IPS-20b (cell line): ENCODE measurements around the gene AHNAK2.
"Not testable (repeated sequence)": the region's sequence is repeated elsewhere in the genome, so short reads cannot be mapped to it uniquely, and the experiment has no call there.

Source experiments
- H3K27ac ChIP-seq: one replicate; pipeline ENCODE4 v1.5.1; 2013; ENCODE audit warnings: low read length
- H3K27me3 ChIP-seq: 2 replicates; pipeline ENCODE4 v1.6.1; 2013; ENCODE audit warnings: mild to moderate bottlenecking, low read length, inconsistent platforms; ENCODE audit not compliant: insufficient read depth
- H3K36me3 ChIP-seq: 2 replicates; pipeline ENCODE4 v1.6.1; 2013; ENCODE audit warnings: low read depth, mild to moderate bottlenecking, inconsistent platforms, low read length, moderate library complexity; ENCODE audit not compliant: insufficient read depth
- H3K4me1 ChIP-seq: 2 replicates; pipeline ENCODE4 v1.6.1; 2013; ENCODE audit warnings: mild to moderate bottlenecking, control low read depth, inconsistent platforms, low read length, moderate library complexity; ENCODE audit not compliant: insufficient read depth
- H3K4me3 ChIP-seq: 2 replicates; pipeline ENCODE4 v1.5.1; 2013; ENCODE audit warnings: mild to moderate bottlenecking, low read length, inconsistent platforms
- H3K9ac ChIP-seq: 2 replicates; pipeline ENCODE4 v1.6.1; 2013; ENCODE audit warnings: low read depth, mild to moderate bottlenecking, inconsistent platforms, low read length, moderate library complexity
- H3K9me3 ChIP-seq: 2 replicates; pipeline ENCODE4 v1.6.1; 2013; ENCODE audit warnings: mild to moderate bottlenecking, low read depth, low read length, inconsistent platforms; ENCODE audit not compliant: insufficient read depth

The AHNAK2 gene

DNA sequence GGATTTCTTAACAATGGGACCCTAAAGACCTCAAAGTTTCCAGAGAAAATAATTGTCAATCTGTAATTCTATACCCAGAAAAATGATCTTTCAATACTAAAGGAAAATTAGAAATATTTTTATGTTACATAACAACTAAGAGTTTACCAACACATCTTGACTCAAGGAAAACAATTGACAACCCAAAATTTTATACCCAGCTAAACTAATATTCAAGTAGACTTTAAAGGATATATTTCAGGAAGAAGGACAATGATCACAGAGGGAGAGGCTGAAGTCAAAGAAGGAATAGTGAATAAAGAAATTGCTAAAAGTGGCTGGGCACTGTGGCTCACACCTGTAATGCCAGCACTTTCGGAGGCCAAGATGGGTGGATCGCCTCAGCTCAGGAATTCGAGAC lies 66.1 kb downstream of the AHNAK2 start:
- H3K9me3 ChIP-seq, result peaks cover 12% of the 10 kb centered on the region
- no peak overlapping the region for H3K4me3 ChIP-seq
- peaks cover 15% of the 10 kb centered on the region for H3K27me3 ChIP-seq
- no peaks in the 10 kb centered on the region for H3K4me1 ChIP-seq
- H3K27ac ChIP-seq, result no peak overlapping the region
- H3K9ac ChIP-seq, result no peak overlapping the region
- H3K36me3 ChIP-seq, result no peaks in the 10 kb centered on the region

DNA sequence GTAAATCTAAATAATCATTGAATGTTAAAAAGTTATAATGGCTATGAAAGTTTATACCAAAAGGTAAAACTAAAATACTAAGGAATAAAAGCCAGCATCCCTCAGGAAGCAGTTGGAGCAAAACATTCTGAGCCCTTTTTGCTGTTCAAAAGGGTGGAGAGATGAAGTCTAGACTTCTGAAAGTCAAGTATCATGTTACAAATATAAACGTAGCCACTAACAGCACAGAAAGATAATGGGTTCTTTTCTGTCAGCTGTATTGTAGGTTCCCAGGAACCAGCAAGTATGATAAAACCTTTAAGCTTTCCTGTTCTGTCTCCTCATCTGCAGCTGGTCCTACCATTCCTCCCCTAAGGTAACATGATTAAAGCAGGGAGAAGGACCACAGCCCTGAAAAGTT lies 69.9 kb downstream of the AHNAK2 start:
- H3K9me3 ChIP-seq, result peaks cover 13% of the 10 kb centered on the region
- no peak overlapping the region for H3K9ac ChIP-seq
- no peaks in the 10 kb centered on the region for H3K4me1 ChIP-seq
- H3K36me3 ChIP-seq, result no peaks in the 10 kb centered on the region
- no peak overlapping the region for H3K27ac ChIP-seq
- H3K4me3 ChIP-seq, result no peak overlapping the region
- peaks cover 51% of the 10 kb centered on the region for H3K27me3 ChIP-seq

DNA sequence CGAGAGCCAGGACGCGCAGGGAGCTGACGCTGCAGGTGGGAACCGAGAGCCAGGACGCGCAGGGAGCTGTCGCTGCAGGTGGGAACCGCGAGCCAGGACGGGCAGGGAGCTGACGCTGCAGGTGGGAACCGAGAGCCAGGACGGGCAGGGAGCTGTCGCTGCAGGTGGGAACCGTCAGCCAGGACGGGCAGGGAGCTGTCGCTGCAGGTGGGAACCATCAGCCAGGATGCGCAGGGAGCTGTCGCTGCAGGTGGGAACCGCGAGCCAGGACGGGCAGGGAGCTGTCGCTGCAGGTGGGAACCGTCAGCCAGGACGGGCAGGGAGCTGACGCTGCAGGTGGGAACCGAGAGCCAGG lies 72.6 kb downstream of the AHNAK2 start:
- H3K27ac ChIP-seq, H3K9me3 ChIP-seq, H3K4me3 ChIP-seq, H3K36me3 ChIP-seq, H3K4me1 ChIP-seq, H3K9ac ChIP-seq: not testable (repeated sequence)
- H3K27me3 ChIP-seq, result peaks cover 54% of the 10 kb centered on the region

DNA sequence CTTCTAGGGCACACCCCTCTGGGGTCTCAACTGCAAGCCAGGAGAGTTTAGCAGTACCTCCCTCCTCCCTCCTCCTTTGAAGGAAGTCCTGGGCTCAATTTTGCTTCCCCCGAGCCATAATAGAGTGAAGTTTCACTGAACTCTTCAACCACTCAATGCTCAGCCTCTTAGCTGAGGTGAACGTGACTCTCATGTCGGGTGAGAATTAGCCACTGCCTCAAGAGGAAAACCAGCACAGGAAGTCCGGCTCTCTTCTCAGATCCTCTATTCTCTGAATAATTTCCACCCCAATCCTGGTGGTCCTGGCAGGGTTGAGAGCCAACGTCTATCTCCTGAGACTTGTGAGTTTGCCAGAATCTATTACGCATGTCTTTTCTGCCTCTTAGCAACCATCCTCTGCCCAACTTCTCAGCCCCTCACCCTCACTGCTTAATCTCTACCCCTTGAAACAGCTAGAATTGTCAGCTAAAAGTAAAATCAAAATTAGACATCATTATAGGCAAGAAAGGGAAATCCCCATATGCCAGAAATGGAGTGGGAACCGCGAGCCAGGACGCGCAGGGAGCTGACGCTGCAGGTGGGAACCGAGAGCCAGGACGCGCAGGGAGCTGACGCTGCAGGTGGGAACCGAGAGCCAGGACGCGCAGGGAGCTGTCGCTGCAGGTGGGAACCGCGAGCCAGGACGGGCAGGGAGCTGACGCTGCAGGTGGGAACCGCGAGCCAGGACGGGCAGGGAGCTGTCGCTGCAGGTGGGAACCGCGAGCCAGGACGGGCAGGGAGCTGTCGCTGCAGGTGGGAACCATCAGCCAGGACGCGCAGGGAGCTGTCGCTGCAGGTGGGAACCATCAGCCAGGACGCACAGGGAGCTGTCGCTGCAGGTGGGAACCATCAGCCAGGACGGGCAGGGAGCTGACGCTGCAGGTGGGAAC lies 73.3 kb downstream of the AHNAK2 start:
- not testable (repeated sequence) for H3K27ac ChIP-seq, H3K9me3 ChIP-seq, H3K9ac ChIP-seq, H3K36me3 ChIP-seq, H3K4me3 ChIP-seq, H3K4me1 ChIP-seq
- peaks cover 54% of the 10 kb centered on the region for H3K27me3 ChIP-seq

DNA sequence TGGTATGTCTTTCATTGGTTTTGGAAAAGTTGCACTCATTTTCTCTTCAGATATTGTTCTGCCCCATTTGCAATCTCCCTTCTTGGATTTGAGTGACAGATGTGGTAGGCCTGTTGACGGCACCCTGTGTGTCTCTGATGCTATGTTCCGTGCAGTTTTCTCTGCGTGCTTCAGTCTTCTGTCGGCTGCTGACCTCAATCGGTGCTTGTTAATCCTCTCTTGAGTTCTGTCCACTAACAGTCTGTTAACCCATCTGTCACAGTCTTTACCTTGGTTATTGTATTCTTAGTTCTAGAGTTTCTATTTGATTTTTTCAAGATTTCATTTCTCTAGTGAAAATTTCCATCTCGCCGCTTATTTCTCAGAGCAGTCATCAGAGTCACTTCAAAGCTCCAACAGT lies 74.2 kb downstream of the AHNAK2 start:
- H3K27me3 ChIP-seq, result peaks cover 54% of the 10 kb centered on the region
- H3K27ac ChIP-seq, result no peak overlapping the region

DNA sequence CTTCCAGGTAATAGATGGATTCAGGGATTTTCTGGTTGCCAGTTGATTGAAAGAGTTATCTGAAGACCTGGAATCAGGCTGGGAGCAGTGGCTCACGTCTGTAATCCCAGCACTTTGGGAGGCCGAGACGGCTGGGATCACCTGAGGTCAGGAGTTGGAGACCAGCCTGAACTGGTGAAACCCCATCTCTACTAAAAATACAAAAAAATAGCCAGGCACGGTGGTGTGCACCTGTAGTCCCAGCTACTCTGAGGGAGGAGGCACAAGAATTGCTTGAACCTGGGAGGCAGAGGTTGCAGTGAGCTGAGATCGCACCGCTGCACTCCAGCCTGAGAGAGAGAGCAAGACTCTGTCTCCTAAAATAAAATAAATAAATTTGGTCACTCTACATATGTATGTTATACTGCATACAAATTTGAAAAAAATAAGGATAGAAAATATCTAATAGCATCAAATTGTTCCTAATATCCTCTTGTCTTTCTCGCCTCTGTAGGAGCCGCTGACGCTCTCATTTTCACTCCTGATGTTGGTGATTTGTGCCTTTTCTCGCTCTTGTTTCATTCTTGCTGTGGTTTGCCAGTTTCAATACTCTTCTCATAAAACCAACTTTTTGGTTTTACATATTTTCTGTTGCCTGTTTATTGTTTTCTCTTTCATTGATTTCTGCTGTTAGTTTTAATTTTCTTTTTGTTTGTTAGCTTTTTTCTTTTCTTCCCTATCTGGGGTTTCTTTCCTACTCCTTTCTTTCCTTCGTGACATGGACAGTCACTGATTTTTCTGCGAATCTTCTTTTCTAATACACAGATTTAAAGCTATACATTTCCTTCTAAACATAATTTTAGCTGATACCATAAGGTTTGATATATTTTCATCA lies 77.3 kb downstream of the AHNAK2 start:
- Histone ChIP-seq H3K9me3 (no peaks in the 10 kb centered on the region), H3K27me3 (peaks cover 29% of the 10 kb centered on the region), H3K9ac (no peak overlapping the region), H3K27ac (no peak overlapping the region), H3K4me3 (no peak overlapping the region), H3K36me3 (no peaks in the 10 kb centered on the region), H3K4me1 (no peaks in the 10 kb centered on the region)

More for the DNA sequence above, 74.2 kb downstream of the AHNAK2 start:
- Histone ChIP-seq H3K36me3 (no peaks in the 10 kb centered on the region), H3K4me3 (no peak overlapping the region), H3K9ac (no peak overlapping the region), H3K9me3 (0 out of 2 replicates have a peak, but pooled peaks cover 4% of the 10 kb centered on the region), H3K4me1 (no peaks in the 10 kb centered on the region)

DNA sequence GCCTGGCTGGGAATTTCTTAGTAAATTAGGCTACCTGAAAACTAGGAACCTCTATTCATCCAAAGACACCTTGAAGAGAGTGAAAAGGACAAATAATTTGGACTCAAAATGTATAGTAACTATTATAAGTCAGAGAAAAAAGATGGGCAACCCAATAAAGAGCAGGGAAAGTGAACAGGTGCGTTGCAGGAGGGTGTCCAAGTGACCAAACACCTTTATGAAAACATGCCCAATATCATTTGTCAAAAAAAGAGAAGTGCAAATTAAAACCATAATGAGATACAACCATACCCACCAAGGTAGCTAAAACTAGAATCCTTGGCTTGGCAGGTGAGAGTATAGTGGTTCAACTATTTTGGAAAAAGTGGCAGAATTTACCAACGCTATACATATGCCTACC lies 78.4 kb downstream of the AHNAK2 start:
- no peak overlapping the region for H3K27ac ChIP-seq

DNA sequence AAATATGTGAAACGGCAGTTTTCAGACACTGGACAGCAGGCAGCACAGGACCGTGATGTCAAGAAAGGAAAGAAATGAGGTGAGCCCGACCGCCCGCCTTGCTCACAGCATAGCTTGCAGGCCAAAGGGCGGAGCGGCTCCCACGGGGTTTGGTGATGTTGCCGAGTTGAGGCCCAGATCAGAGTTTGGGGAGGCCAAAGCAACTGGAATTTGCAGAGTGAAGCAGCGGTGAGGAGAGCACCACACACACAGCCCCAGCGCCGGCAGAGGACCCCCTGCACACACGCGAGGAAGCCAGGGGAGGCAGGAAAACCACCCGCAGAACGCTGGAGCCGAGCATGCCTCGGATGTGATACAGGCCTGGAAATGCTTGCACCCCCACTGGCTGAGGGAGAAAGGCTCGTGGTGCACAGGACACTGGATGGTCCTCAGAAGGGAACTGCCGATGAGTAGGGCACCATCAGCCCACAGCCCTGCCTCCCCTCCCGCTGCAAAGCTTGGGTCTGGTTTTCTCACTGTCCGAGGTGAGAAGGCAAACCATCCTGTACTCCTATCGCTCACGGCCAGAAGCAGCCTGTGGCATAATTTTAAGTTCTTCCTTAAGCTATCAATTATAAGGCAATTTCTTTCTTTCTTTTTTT lies 79.2 kb downstream of the AHNAK2 start:
- Histone ChIP-seq H3K9me3 (no peaks in the 10 kb centered on the region), H3K9ac (no peak overlapping the region), H3K4me3 (no peak overlapping the region), H3K4me1 (no peaks in the 10 kb centered on the region), H3K36me3 (no peaks in the 10 kb centered on the region), H3K27me3 (peaks cover 10% of the 10 kb centered on the region), H3K27ac (no peak overlapping the region)

More for the DNA sequence above, 78.4 kb downstream of the AHNAK2 start:
- H3K27me3 ChIP-seq, result peaks cover 18% of the 10 kb centered on the region
- H3K9ac ChIP-seq, result no peak overlapping the region
- no peaks in the 10 kb centered on the region for H3K4me1 ChIP-seq
- no peaks in the 10 kb centered on the region for H3K9me3 ChIP-seq
- no peaks in the 10 kb centered on the region for H3K36me3 ChIP-seq
- no peak overlapping the region for H3K4me3 ChIP-seq

DNA sequence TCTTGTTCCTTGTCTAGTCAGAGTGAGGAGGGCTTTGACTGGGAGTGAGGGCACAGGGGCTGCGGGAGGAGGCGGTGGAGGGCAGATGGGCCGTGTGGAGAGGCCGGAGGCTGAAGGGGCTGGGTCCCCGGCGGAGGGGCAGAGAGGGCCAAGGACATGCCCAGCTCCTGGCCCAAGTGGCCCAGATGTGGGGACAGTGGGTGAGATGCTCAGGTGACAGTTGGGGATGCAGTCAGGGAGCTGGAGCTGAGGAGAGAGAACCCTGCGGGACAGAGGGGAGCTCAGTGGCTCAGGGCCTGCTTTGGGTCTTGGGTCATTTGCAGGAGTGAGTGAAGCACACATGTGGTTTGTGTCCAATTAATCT lies 80.0 kb downstream of the AHNAK2 start:
- Histone ChIP-seq H3K27ac (no peak overlapping the region), H3K36me3 (no peaks in the 10 kb centered on the region), H3K4me1 (no peaks in the 10 kb centered on the region), H3K27me3 (peaks cover 2% of the 10 kb centered on the region; the same call in 1 of the 2 replicates), H3K4me3 (no peak overlapping the region), H3K9me3 (no peaks in the 10 kb centered on the region), H3K9ac (no peak overlapping the region)

DNA sequence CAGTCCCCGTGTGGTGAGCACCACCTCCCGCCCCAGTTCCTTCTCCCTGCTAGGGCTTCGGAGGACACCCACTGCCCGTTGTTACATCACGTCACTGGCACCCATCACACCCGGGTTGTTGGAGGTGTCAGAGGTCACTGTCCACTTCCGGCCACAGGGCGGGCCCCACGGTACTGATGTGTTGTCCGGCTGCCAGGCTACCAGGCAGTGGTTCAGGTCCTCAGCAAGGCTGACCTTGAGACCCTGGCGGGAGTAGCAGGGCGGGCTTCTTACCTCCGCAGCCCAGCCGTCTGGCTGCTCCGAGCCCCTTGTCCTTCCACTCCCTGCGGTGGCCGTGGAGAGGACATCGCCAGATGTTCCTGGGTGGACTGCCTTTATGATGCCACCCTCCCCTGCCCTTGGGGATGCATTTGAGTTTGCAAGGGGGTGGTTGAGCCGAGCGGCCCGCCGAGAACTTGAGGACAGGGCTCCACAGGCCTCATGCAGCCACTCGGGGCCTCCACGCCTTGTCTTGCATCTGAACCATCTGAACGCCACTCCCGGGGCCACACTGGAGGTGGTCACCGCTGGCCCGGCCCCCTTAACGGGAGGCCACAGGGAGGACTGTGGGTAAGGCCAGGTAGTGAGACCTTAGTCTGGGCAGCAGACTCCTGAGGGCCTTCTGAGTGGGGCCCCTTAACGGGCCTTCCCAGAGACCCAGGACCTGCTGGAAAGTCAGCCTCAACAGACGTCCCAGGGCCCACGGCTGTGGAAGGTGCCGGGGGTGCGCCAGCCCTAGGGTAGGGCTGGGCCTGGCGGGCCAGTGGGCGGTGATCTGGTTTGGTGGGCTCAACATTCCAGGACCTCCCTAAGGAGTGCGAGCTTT lies 80.6 kb downstream of the AHNAK2 start:
- Histone ChIP-seq H3K4me1 (no peaks in the 10 kb centered on the region), H3K4me3 (no peak overlapping the region)

More for the DNA sequence above, 80.6 kb downstream of the AHNAK2 start:
- Histone ChIP-seq H3K36me3 (no peaks in the 10 kb centered on the region), H3K9ac (no peak overlapping the region), H3K9me3 (no peaks in the 10 kb centered on the region), H3K27ac (no peak overlapping the region), H3K27me3 (no peaks in the 10 kb centered on the region; the same call in 1 of the 2 replicates)
